ENCODE data around the gene ELAVL1.

The ELAVL1 gene

DNA sequence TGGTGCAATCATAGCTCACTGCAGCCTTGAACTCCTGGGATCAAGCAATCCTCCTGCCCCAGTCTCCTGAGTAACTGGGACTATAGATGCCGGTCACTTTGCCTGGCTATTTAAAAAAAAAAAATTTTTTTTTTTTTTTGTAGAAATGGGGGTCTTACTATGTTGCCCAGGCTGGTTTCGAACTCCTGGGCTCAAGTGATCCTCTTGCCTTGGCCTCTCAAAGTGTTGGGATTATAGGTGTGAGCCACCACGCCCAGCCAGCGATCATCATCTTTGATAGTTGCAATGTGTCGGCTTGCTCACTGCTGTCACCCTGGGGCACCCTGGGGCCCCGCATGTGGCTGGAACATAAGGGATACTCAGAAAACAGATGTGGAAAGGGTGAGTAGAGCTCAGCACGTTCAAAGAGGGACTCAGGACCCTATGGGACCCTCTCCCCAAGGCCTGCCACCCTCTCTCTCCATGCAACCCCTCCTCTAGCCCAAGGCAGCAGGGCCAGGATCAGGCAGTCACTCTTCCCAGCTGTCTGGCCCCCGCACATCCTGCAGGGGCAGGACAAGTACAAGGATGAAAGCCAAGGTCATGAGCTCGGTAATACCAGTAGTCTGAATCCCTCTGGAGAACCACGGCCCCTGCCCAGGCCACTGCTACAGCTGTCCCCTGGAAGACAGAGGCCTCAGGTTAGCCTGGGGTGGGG lies 40.6 kb upstream of the ELAVL1 start:
- H2BK120ac ChIP-seq (ENCODE audit: low read depth, low read length), result no peak overlapping the region
- no peak overlapping the region for H2BK15ac ChIP-seq (replicated peaks; ENCODE audit: low read depth)
- H3K56ac ChIP-seq (ENCODE audit: low read length), result no peak overlapping the region
- H3K27me3 ChIP-seq (ENCODE audit: insufficient read depth, low read length, poor library complexity), result no peaks in the 10 kb centered on the region
- H3K23ac ChIP-seq (ENCODE audit: low read length), result no peak overlapping the region
- H3K4me3 ChIP-seq (ENCODE audit: low read length), result no peak overlapping the region
- H3K4ac ChIP-seq (ENCODE audit: low read depth, low read length), result no peak overlapping the region
- H3K9ac ChIP-seq (ENCODE audit: low read length), result no peak overlapping the region
- no peaks in the 10 kb centered on the region for H3K79me1 ChIP-seq (ENCODE audit: low read length)
- WGBS (ENCODE audit: extremely low coverage, insufficient coverage, low lambda C conversion rate), result no CpG with 5 or more reads among the region's 10 CpGs
- H4K5ac ChIP-seq (ENCODE audit: low read length), result no peak overlapping the region
- no peak overlapping the region for H3K18ac ChIP-seq (ENCODE audit: low read length)
- H2BK5ac ChIP-seq (ENCODE audit: low read length), result no peak overlapping the region
- H3K36me3 ChIP-seq (ENCODE audit: control insufficient read depth, insufficient read depth, low read length), result no peaks in the 10 kb centered on the region
- no peak for DNase-seq
- H3K4me2 ChIP-seq (ENCODE audit: low read length), result no peak overlapping the region
- no peaks in the 10 kb centered on the region for H3K4me1 ChIP-seq (ENCODE audit: control insufficient read depth, low read depth, low read length)
- no peaks in the 10 kb centered on the region for H3K79me2 ChIP-seq (ENCODE audit: control insufficient read depth, insufficient read depth, low read length)
- no peak overlapping the region for H4K8ac ChIP-seq (ENCODE audit: low read depth, low read length)
- no peak overlapping the region for H3K27ac ChIP-seq (ENCODE audit: low read depth, low read length)
- H2AK5ac ChIP-seq (ENCODE audit: low read length), result no peak overlapping the region

DNA sequence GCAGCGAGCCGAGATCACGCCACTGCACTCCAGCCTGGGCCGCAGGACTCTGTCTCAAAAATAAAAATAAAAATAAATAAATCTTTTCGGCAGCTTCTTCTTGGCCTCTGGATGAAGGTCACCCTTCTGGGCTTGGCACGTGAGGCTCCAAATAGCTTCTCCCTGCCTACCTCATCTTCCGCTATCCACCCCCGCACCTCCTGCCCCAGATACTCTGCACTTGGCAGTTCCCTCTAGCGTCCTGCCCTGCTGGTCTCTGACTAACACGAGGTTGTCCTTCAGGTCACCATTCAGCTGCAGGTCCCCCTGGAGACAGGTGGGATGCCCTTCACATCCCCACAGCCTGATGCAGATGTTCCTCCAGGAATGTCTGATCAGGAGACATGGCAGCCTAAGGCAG lies 38.6 kb upstream of the ELAVL1 start:
- Histone ChIP-seq H3K27ac (ENCODE audit: low read depth, low read length) (no peak overlapping the region), H3K27me3 (ENCODE audit: insufficient read depth, low read length, poor library complexity) (no peaks in the 10 kb centered on the region), H3K79me1 (ENCODE audit: low read length) (no peaks in the 10 kb centered on the region), H4K8ac (ENCODE audit: low read depth, low read length) (no peak overlapping the region), H4K5ac (ENCODE audit: low read length) (no peak overlapping the region), H2BK15ac (replicated peaks; ENCODE audit: low read depth) (no peak overlapping the region), H3K4me1 (ENCODE audit: control insufficient read depth, low read depth, low read length) (no peaks in the 10 kb centered on the region), H3K79me2 (ENCODE audit: control insufficient read depth, insufficient read depth, low read length) (no peaks in the 10 kb centered on the region), H3K56ac (ENCODE audit: low read length) (no peak overlapping the region), H2BK120ac (ENCODE audit: low read depth, low read length) (no peak overlapping the region), H2BK5ac (ENCODE audit: low read length) (no peak overlapping the region), H2AK5ac (ENCODE audit: low read length) (no peak overlapping the region), H3K4me2 (ENCODE audit: low read length) (no peak overlapping the region), H3K9ac (ENCODE audit: low read length) (no peak overlapping the region), H3K18ac (ENCODE audit: low read length) (no peak overlapping the region), H3K4ac (ENCODE audit: low read depth, low read length) (no peak overlapping the region), H3K36me3 (ENCODE audit: control insufficient read depth, insufficient read depth, low read length) (no peaks in the 10 kb centered on the region), H3K4me3 (ENCODE audit: low read length) (no peak overlapping the region), H3K23ac (ENCODE audit: low read length) (no peak overlapping the region)
- DNase-seq, result no peak
- WGBS (ENCODE audit: extremely low coverage, insufficient coverage, low lambda C conversion rate), result no CpG with 5 or more reads among the region's 10 CpGs

DNA sequence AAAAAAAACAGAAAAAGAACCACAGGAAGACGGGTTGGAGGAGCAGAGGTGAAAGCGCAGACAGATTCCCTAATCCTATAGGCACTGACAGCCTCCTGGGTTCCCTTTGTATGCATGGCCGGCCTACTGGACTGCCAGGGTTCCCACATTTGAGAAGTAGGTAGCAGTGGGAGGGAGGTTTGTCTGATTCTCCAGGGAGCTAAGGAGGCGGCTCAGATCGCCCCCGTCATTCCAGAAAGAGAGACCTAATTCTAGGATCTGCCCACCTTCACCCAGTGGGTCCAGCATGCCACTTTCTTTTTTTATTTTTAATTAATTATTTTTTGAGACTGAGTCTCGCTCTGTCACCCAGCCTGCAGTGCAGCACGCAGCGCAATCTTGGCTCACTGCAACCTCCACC lies 37.5 kb upstream of the ELAVL1 start:
- no peak overlapping the region for H2BK5ac ChIP-seq (ENCODE audit: low read length)
- no peak for DNase-seq
- H2AK5ac ChIP-seq (ENCODE audit: low read length), result no peak overlapping the region

DNA sequence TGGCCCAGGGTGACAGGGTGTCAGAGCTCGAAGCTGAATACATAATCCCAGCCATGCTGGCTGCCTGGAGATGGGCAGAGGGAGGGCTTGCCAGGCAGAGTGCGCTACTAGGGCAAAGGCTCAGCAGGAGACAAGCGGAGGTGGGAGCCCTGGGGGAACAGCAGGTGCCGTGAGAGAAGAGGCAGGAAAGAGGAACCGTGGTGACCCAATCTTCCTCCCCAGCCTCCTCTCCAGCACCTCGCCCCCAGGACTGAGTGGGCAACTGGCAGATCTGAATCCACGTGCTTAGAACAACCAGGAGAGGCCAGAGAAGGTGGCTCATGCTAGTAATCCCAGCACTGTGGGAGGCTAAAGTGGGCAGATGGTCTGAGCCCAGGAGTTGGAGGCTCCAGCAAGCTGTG lies 36.1 kb upstream of the ELAVL1 start:
- Histone ChIP-seq H4K8ac (ENCODE audit: low read depth, low read length) (no peak overlapping the region), H3K4ac (ENCODE audit: low read depth, low read length) (no peak overlapping the region), H3K18ac (ENCODE audit: low read length) (no peak overlapping the region), H3K79me1 (ENCODE audit: low read length) (no peaks in the 10 kb centered on the region), H2BK15ac (replicated peaks; ENCODE audit: low read depth) (no peak overlapping the region), H3K4me3 (ENCODE audit: low read length) (no peak overlapping the region), H2AK5ac (ENCODE audit: low read length) (no peak overlapping the region), H3K36me3 (ENCODE audit: control insufficient read depth, insufficient read depth, low read length) (no peaks in the 10 kb centered on the region), H3K27me3 (ENCODE audit: insufficient read depth, low read length, poor library complexity) (no peaks in the 10 kb centered on the region), H3K27ac (ENCODE audit: low read depth, low read length) (no peak overlapping the region), H3K4me2 (ENCODE audit: low read length) (no peak overlapping the region), H2BK5ac (ENCODE audit: low read length) (no peak overlapping the region), H3K23ac (ENCODE audit: low read length) (no peak overlapping the region), H3K56ac (ENCODE audit: low read length) (no peak overlapping the region), H3K79me2 (ENCODE audit: control insufficient read depth, insufficient read depth, low read length) (no peaks in the 10 kb centered on the region), H3K4me1 (ENCODE audit: control insufficient read depth, low read depth, low read length) (no peaks in the 10 kb centered on the region), H4K5ac (ENCODE audit: low read length) (no peak overlapping the region), H2BK120ac (ENCODE audit: low read depth, low read length) (no peak overlapping the region), H3K9ac (ENCODE audit: low read length) (no peak overlapping the region)
- WGBS (ENCODE audit: extremely low coverage, insufficient coverage, low lambda C conversion rate), result no CpG with 5 or more reads among the region's 7 CpGs
- DNase-seq, result no peak

More for the DNA sequence above, 37.5 kb upstream of the ELAVL1 start:
- Histone ChIP-seq H2BK120ac (ENCODE audit: low read depth, low read length) (no peak overlapping the region), H3K4me2 (ENCODE audit: low read length) (no peak overlapping the region), H3K23ac (ENCODE audit: low read length) (no peak overlapping the region), H3K4ac (ENCODE audit: low read depth, low read length) (no peak overlapping the region), H2BK15ac (replicated peaks; ENCODE audit: low read depth) (no peak overlapping the region), H3K4me3 (ENCODE audit: low read length) (no peak overlapping the region), H3K56ac (ENCODE audit: low read length) (no peak overlapping the region), H3K18ac (ENCODE audit: low read length) (no peak overlapping the region), H3K9ac (ENCODE audit: low read length) (no peak overlapping the region), H3K79me2 (ENCODE audit: control insufficient read depth, insufficient read depth, low read length) (no peaks in the 10 kb centered on the region), H3K4me1 (ENCODE audit: control insufficient read depth, low read depth, low read length) (no peaks in the 10 kb centered on the region), H3K27ac (ENCODE audit: low read depth, low read length) (no peak overlapping the region), H3K36me3 (ENCODE audit: control insufficient read depth, insufficient read depth, low read length) (no peaks in the 10 kb centered on the region), H3K79me1 (ENCODE audit: low read length) (no peaks in the 10 kb centered on the region), H3K27me3 (ENCODE audit: insufficient read depth, low read length, poor library complexity) (no peaks in the 10 kb centered on the region), H4K8ac (ENCODE audit: low read depth, low read length) (no peak overlapping the region), H4K5ac (ENCODE audit: low read length) (no peak overlapping the region)
- no CpG with 5 or more reads among the region's 9 CpGs for WGBS (ENCODE audit: extremely low coverage, insufficient coverage, low lambda C conversion rate)

GRCh38 chr19:8039231-8039630 lies 33.8 kb upstream of the ELAVL1 start:
- WGBS (ENCODE audit: extremely low coverage, insufficient coverage, low lambda C conversion rate), result no CpG with 5 or more reads among the region's 3 CpGs
- no peaks in the 10 kb centered on the region for H3K27me3 ChIP-seq (ENCODE audit: insufficient read depth, low read length, poor library complexity)
- no peak overlapping the region for H3K23ac ChIP-seq (ENCODE audit: low read length)
- no peaks in the 10 kb centered on the region for H3K36me3 ChIP-seq (ENCODE audit: control insufficient read depth, insufficient read depth, low read length)
- H4K8ac ChIP-seq (ENCODE audit: low read depth, low read length), result no peak overlapping the region
- H4K5ac ChIP-seq (ENCODE audit: low read length), result no peak overlapping the region
- H3K4ac ChIP-seq (ENCODE audit: low read depth, low read length), result no peak overlapping the region
- H3K4me3 ChIP-seq (ENCODE audit: low read length), result no peak overlapping the region
- H2BK120ac ChIP-seq (ENCODE audit: low read depth, low read length), result no peak overlapping the region
- H3K79me2 ChIP-seq (ENCODE audit: control insufficient read depth, insufficient read depth, low read length), result no peaks in the 10 kb centered on the region
- H3K4me2 ChIP-seq (ENCODE audit: low read length), result no peak overlapping the region
- H3K56ac ChIP-seq (ENCODE audit: low read length), result no peak overlapping the region
- H3K18ac ChIP-seq (ENCODE audit: low read length), result no peak overlapping the region
- no peak overlapping the region for H3K27ac ChIP-seq (ENCODE audit: low read depth, low read length)
- no peak overlapping the region for H2AK5ac ChIP-seq (ENCODE audit: low read length)
- DNase-seq, result no peak
- H2BK15ac ChIP-seq (replicated peaks; ENCODE audit: low read depth), result no peak overlapping the region
- no peaks in the 10 kb centered on the region for H3K4me1 ChIP-seq (ENCODE audit: control insufficient read depth, low read depth, low read length)
- H3K79me1 ChIP-seq (ENCODE audit: low read length), result no peaks in the 10 kb centered on the region
- no peak overlapping the region for H2BK5ac ChIP-seq (ENCODE audit: low read length)
- no peak overlapping the region for H3K9ac ChIP-seq (ENCODE audit: low read length)

DNA sequence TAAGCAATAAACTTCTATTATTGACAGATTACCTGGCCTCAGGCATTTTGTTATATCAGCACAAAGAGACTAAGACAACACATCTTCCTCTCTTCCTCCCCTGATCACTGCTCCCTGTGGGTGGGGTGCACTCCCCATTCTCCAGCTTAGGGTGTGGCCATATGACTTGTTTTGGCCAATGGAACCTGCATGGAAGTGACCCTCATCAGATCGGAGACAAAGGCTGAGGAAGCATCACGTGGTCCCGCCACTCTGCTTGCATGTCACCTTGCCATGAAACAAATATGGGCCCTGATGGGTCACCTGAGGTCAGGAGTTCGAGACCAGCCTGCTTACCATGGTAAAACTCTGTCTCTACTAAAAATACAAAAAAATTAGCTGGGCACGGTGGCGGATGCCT lies 33.4 kb upstream of the ELAVL1 start:
- H4K8ac ChIP-seq (ENCODE audit: low read depth, low read length), result no peak overlapping the region
- no peak overlapping the region for H3K23ac ChIP-seq (ENCODE audit: low read length)
- H3K4me1 ChIP-seq (ENCODE audit: control insufficient read depth, low read depth, low read length), result no peaks in the 10 kb centered on the region
- no peak overlapping the region for H4K5ac ChIP-seq (ENCODE audit: low read length)
- no peaks in the 10 kb centered on the region for H3K27me3 ChIP-seq (ENCODE audit: insufficient read depth, low read length, poor library complexity)
- no peak overlapping the region for H3K4me2 ChIP-seq (ENCODE audit: low read length)
- H2BK5ac ChIP-seq (ENCODE audit: low read length), result no peak overlapping the region
- H3K4ac ChIP-seq (ENCODE audit: low read depth, low read length), result no peak overlapping the region
- no peak overlapping the region for H3K56ac ChIP-seq (ENCODE audit: low read length)
- H2BK120ac ChIP-seq (ENCODE audit: low read depth, low read length), result no peak overlapping the region
- WGBS (ENCODE audit: extremely low coverage, insufficient coverage, low lambda C conversion rate), result no CpG with 5 or more reads among the region's 6 CpGs
- H3K36me3 ChIP-seq (ENCODE audit: control insufficient read depth, insufficient read depth, low read length), result no peaks in the 10 kb centered on the region
- H2BK15ac ChIP-seq (replicated peaks; ENCODE audit: low read depth), result no peak overlapping the region
- H3K9ac ChIP-seq (ENCODE audit: low read length), result no peak overlapping the region
- H3K79me1 ChIP-seq (ENCODE audit: low read length), result no peaks in the 10 kb centered on the region
- no peak for DNase-seq
- no peak overlapping the region for H2AK5ac ChIP-seq (ENCODE audit: low read length)
- H3K27ac ChIP-seq (ENCODE audit: low read depth, low read length), result no peak overlapping the region
- H3K79me2 ChIP-seq (ENCODE audit: control insufficient read depth, insufficient read depth, low read length), result no peaks in the 10 kb centered on the region
- H3K4me3 ChIP-seq (ENCODE audit: low read length), result no peak overlapping the region
- H3K18ac ChIP-seq (ENCODE audit: low read length), result no peak overlapping the region

Data from mesendoderm (in vitro differentiated cells).